MCF 10A (cell line): ENCODE results near the gene MOB1B. TPM values are rescaled to one million over a fixed set of nuclear protein-coding genes. Genes with fewer than 3 reads are reported as not detected.
A peak's percentile ranks its signal among the peaks of the same experiment; 100 is the strongest.
"Not testable (repeated sequence)": the region's sequence is repeated elsewhere in the genome, so short reads cannot be mapped to it uniquely, and the experiment has no call there.

Source experiments
- BruUV-seq: library from RNA; stranded (reverse); fragments of 400-500 nt; replicated peaks from 2 replicates; lab custom pipeline; 2021; lab: Mats Ljungman, UMichigan
- CTCF ChIA-PET: fragments of 300-600 bp; sonication (Branson Sonifier 250); formaldehyde crosslinking; extraction: SDS; loops from one replicate; lab custom pipeline; 2021; ENCODE audit warnings: antibody characterized with exemption, inconsistent platforms; lab: Yijun Ruan, JAX
- POLR2A ChIA-PET: fragments of 300-600, 350-650 bp; sonication (Branson Sonifier 250); formaldehyde crosslinking; extraction: SDS; loops from one replicate; lab custom pipeline; 2020; ENCODE audit warnings: antibody characterized with exemption, inconsistent platforms; lab: Yijun Ruan, JAX
- DNase-seq: peaks from one replicate; pipeline ENCODE4 v3.0.0-alpha.2; 2018; ENCODE audit not compliant: unreplicated experiment
- H3K27ac Mint-ChIP-seq: one replicate; pipeline ENCODE4 v1.8.0; 2022; ENCODE audit warnings: mild to moderate bottlenecking, low read depth, mixed read lengths; ENCODE audit not compliant: unreplicated experiment
- H3K27me3 Mint-ChIP-seq: one replicate; pipeline ENCODE4 v1.8.0; 2022; ENCODE audit warnings: mixed read lengths; ENCODE audit not compliant: insufficient read depth, unreplicated experiment
- H3K36me3 Mint-ChIP-seq: one replicate; pipeline ENCODE4 v1.8.0; 2022; ENCODE audit warnings: mild to moderate bottlenecking, moderate library complexity, mixed read lengths; ENCODE audit not compliant: insufficient read depth, unreplicated experiment
- H3K4me1 Mint-ChIP-seq: one replicate; pipeline ENCODE4 v1.8.0; 2022; ENCODE audit warnings: mixed read lengths; ENCODE audit not compliant: insufficient read depth, unreplicated experiment
- H3K4me3 Mint-ChIP-seq: one replicate; pipeline ENCODE4 v1.8.0; 2022; ENCODE audit warnings: mild to moderate bottlenecking, moderate library complexity, mixed read lengths; ENCODE audit not compliant: unreplicated experiment
- H3K9me3 Mint-ChIP-seq: one replicate; pipeline ENCODE4 v1.8.0; 2022; ENCODE audit warnings: mixed read lengths; ENCODE audit not compliant: unreplicated experiment
- CTCF ChIP-seq: fragments of 200-600 bp; IDR thresholded peaks from one replicate; pipeline ENCODE4 v1.8.0; 2022; ENCODE audit warnings: antibody characterized with exemption, mild to moderate bottlenecking; ENCODE audit not compliant: unreplicated experiment
- intact Hi-C: fragments of 100-400 bp; cut with micrococcal nuclease; formaldehyde crosslinking; loops from 2 replicates; pipeline ENCODE4 v1.14.1; 2022
- total RNA-seq: library from RNA; stranded (reverse); gene quantifications from 2 replicates; pipeline ENCODE4 v1.2.3, GENCODE V29; 2022

Gene MOB1B
- total RNA-seq, 1 experiment from 2014 or later = 16.1 TPM

- no TSS peak for BruUV-seq
- no peak for DNase-seq
- ChIA-PET CTCF (interaction anchor here (0.9 to 2.0 kb wide), 3 partner anchors 15 to 374 kb away, joined by 3 to 6 read pairs (median 5); no protein-coding TSS in a partner anchor), POLR2A (interaction anchor here (1.9 kb wide), 1 partner anchor 32 kb away, joined by 7 read pairs; the partner anchor contains the start of gene DCK)
- intact Hi-C loops = no loop called here
- Mint-ChIP-seq H3K4me1 (peaks cover 10% of the 10 kb centered on the region), H3K9me3 (no peaks in the 10 kb centered on the region), H3K27me3 (no peaks in the 10 kb centered on the region), H3K36me3 (peaks cover 11% of the 10 kb centered on the region), H3K4me3 (no peak overlapping the region), H3K27ac (no peak overlapping the region)
- TF ChIP-seq CTCF = no peak
Observed at GRCh38 chr4:71025654-71026053, 123.5 kb downstream of the MOB1B start.

- ChIA-PET CTCF (interaction anchor here (0.6 to 2.0 kb wide), 4 partner anchors 16 to 431 kb away, joined by 3 to 6 read pairs (median 4); no protein-coding TSS in a partner anchor), POLR2A (interaction anchor here (1.9 kb wide), 1 partner anchor 33 kb away, joined by 7 read pairs; the partner anchor contains the start of gene DCK)
- DNase-seq = peak; percentile 85
- Mint-ChIP-seq H3K4me3 (no peak overlapping the region), H3K27ac (no peak overlapping the region), H3K36me3 (peaks cover 11% of the 10 kb centered on the region), H3K9me3 (no peaks in the 10 kb centered on the region), H3K27me3 (no peaks in the 10 kb centered on the region), H3K4me1 (peaks cover 10% of the 10 kb centered on the region)
- no TSS peak for BruUV-seq
- no peak for TF ChIP-seq CTCF
- intact Hi-C loops = no loop called here
Observed at GRCh38 chr4:71026086-71026485, 123.9 kb downstream of the MOB1B start.

GRCh38 chr4:71027611-71028010, 125.4 kb downstream of the MOB1B start:
- ChIA-PET CTCF (interaction anchor here (0.6 to 0.7 kb wide), 2 partner anchors 33 to 1296 kb away, joined by 3 to 4 read pairs; no protein-coding TSS in a partner anchor), POLR2A (interaction anchor here (0.5 to 1.9 kb wide), 2 partner anchors 19 to 34 kb away, joined by 3 to 7 read pairs; partner anchors contain the start of gene DCK)
- BruUV-seq = no TSS peak
- intact Hi-C loops = no loop called here
- no peaks in the 10 kb centered on the region for H3K9me3 Mint-ChIP-seq
- TF ChIP-seq CTCF = no peak
- no peak for DNase-seq
- H3K4me1 Mint-ChIP-seq = peaks cover 16% of the 10 kb centered on the region
- H3K27me3 Mint-ChIP-seq = no peaks in the 10 kb centered on the region
- H3K36me3 Mint-ChIP-seq = peaks cover 11% of the 10 kb centered on the region
- H3K27ac Mint-ChIP-seq = no peak overlapping the region
- H3K4me3 Mint-ChIP-seq = no peak overlapping the region

GRCh38 chr4:71029504-71029903, 127.3 kb downstream of the MOB1B start:
- Mint-ChIP-seq H3K27me3 (no peaks in the 10 kb centered on the region), H3K4me1 (peaks cover 16% of the 10 kb centered on the region), H3K36me3 (peaks cover 12% of the 10 kb centered on the region), H3K9me3 (no peaks in the 10 kb centered on the region), H3K4me3 (no peak overlapping the region), H3K27ac (no peak overlapping the region)
- intact Hi-C loops = no loop called here
- no peak for DNase-seq
- POLR2A ChIA-PET = interaction anchor here (0.7 kb wide), 1 partner anchor 9 kb away, joined by 4 read pairs; no protein-coding TSS in a partner anchor
- CTCF ChIA-PET = no interaction called here
- no peak for TF ChIP-seq CTCF
- BruUV-seq = no TSS peak

DNA sequence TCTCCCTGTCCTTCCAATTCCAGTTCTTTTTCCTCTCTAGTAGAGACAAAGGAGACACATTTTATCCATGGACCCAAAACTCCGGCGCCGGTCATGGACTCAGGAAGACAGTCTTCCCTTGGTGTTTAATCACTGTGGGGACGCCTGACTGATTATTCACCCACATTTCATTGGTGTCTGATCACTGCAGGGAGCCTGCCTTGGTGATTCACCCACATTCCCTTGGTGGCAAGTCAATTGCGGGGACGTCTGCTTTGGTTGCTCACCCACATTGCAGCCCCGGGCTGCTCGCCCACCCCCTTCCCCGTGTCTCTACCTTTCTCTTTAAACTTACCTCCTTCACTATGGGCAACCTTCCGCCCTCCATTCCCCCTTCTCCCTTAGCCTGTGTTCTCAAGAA, 129.9 kb downstream of the MOB1B start:
- intact Hi-C loops, H3K27me3 Mint-ChIP-seq, H3K4me1 Mint-ChIP-seq, BruUV-seq, H3K9me3 Mint-ChIP-seq, CTCF ChIA-PET, H3K27ac Mint-ChIP-seq, POLR2A ChIA-PET, H3K4me3 Mint-ChIP-seq: not testable (repeated sequence)
- peaks cover 12% of the 10 kb centered on the region for H3K36me3 Mint-ChIP-seq
- peak; percentile 25 for DNase-seq
